SK-N-SH treated with all-trans-retinoic acid at 6 μM for 48 hours (cell line): ENCODE data around the gene NRK.

Experiments used
- ATAC-seq: fragments of 200-7000 bp; cut with Tn5 transposase; 3 replicates; pipeline ENCODE4 v1.9.1; 2020; ENCODE audit warnings: mild to moderate bottlenecking, moderate library complexity
- ARNTL ChIP-seq: fragments of 450-650 bp; formaldehyde crosslinking; IDR thresholded peaks from 2 replicates; pipeline ENCODE4 v1.5.0; 2020; ENCODE audit warnings: low read depth, mild to moderate bottlenecking, moderate library complexity, borderline replicate concordance
- BACH2 ChIP-seq: fragments of 250-450 bp; sonication (Bioruptor Pico); IDR thresholded peaks from 2 replicates; pipeline ENCODE4 v1.9.0; 2021; ENCODE audit warnings: mild to moderate bottlenecking, borderline replicate concordance
- CSDC2 ChIP-seq: fragments of 250-450 bp; sonication (Bioruptor Pico); IDR thresholded peaks from 2 replicates; pipeline ENCODE4 v1.5.0; 2020; ENCODE audit warnings: mild to moderate bottlenecking, moderate library complexity
- CSRNP3 ChIP-seq: fragments of 250-450 bp; sonication (Bioruptor Pico); IDR thresholded peaks from 2 replicates; pipeline ENCODE4 v1.5.1; 2021; ENCODE audit warnings: mild to moderate bottlenecking, moderate library complexity
- ESRRG ChIP-seq: fragments of 250-450 bp; sonication (Bioruptor Pico); IDR thresholded peaks from 2 replicates; pipeline ENCODE4 v1.6.1; 2021; ENCODE audit warnings: mild to moderate bottlenecking
- GLIS3 ChIP-seq: fragments of 250-450 bp; sonication (Bioruptor Pico); IDR thresholded peaks from 2 replicates; pipeline ENCODE4 v1.5.0; 2020; ENCODE audit warnings: mild to moderate bottlenecking, moderate library complexity
- OSR1 ChIP-seq: fragments of 250-450 bp; sonication (Bioruptor Pico); IDR thresholded peaks from 2 replicates; pipeline ENCODE4 v1.8.0; 2022; ENCODE audit warnings: moderate library complexity, mild to moderate bottlenecking, inconsistent platforms
- PATZ1 ChIP-seq: fragments of 250-450 bp; sonication (Bioruptor Pico); IDR thresholded peaks from 2 replicates; pipeline ENCODE4 v1.8.0; 2020; ENCODE audit warnings: mild to moderate bottlenecking, moderate library complexity, borderline replicate concordance
- PPARA ChIP-seq: fragments of 250-450 bp; sonication (Bioruptor Pico); IDR thresholded peaks from 2 replicates; pipeline ENCODE4 v1.5.0; 2020; ENCODE audit warnings: mild to moderate bottlenecking, borderline replicate concordance
- RARB ChIP-seq: fragments of 250-450 bp; sonication (Bioruptor Pico); IDR thresholded peaks from 2 replicates; pipeline ENCODE4 v1.8.0; 2021; ENCODE audit warnings: mild to moderate bottlenecking, moderate library complexity
- SNAI2 ChIP-seq: fragments of 250-450 bp; sonication (Bioruptor Pico); IDR thresholded peaks from 2 replicates; pipeline ENCODE4 v1.5.0; 2020; ENCODE audit warnings: mild to moderate bottlenecking, moderate library complexity
- TCF4 ChIP-seq: fragments of 250-450 bp; sonication (Bioruptor Pico); IDR thresholded peaks from 2 replicates; pipeline ENCODE4 v1.8.0; 2021; ENCODE audit warnings: mild to moderate bottlenecking, moderate library complexity, borderline replicate concordance
- TOX ChIP-seq: fragments of 250-450 bp; sonication (Bioruptor Pico); IDR thresholded peaks from 2 replicates; pipeline ENCODE4 v1.8.0; 2021; ENCODE audit warnings: mild to moderate bottlenecking, moderate library complexity, borderline replicate concordance
- ZC3H10 ChIP-seq: fragments of 250-450 bp; sonication (Bioruptor Pico); IDR thresholded peaks from 2 replicates; pipeline ENCODE4 v1.5.1; 2021; ENCODE audit warnings: mild to moderate bottlenecking, moderate library complexity
- ZFP3 ChIP-seq: fragments of 250-450 bp; sonication (Bioruptor Pico); IDR thresholded peaks from 2 replicates; pipeline ENCODE4 v1.5.0; 2020; ENCODE audit warnings: mild to moderate bottlenecking, moderate library complexity
- ZFP30 ChIP-seq: fragments of 450-650 bp; formaldehyde crosslinking; IDR thresholded peaks from 2 replicates; pipeline ENCODE4 v1.5.0; 2022; ENCODE audit warnings: mild to moderate bottlenecking, moderate library complexity
- ZNF565 ChIP-seq: fragments of 450-650 bp; formaldehyde crosslinking; conservative IDR thresholded peaks from 2 replicates; pipeline ENCODE4 v1.5.0; 2020; ENCODE audit warnings: low read depth, mild to moderate bottlenecking, moderate library complexity
- ZNF70 ChIP-seq: fragments of 450-650 bp; formaldehyde crosslinking; IDR thresholded peaks from 2 replicates; pipeline ENCODE4 v1.5.0; 2020; ENCODE audit warnings: mild to moderate bottlenecking, moderate library complexity
- ZNF8 ChIP-seq: fragments of 450-650 bp; formaldehyde crosslinking; IDR thresholded peaks from 2 replicates; pipeline ENCODE4 v1.5.0; 2020; ENCODE audit warnings: mild to moderate bottlenecking, moderate library complexity
- TF ChIP-seq, protein P1 (sequence below): fragments of 250-450 bp; sonication (Bioruptor Pico); IDR thresholded peaks from 2 replicates; pipeline ENCODE4 v1.8.0; 2021; ENCODE audit warnings: low read depth, mild to moderate bottlenecking, moderate library complexity, borderline replicate concordance
- TF ChIP-seq, protein P2 (sequence below): fragments of 250-450 bp; sonication (Bioruptor Pico); IDR thresholded peaks from 2 replicates; pipeline ENCODE4 v1.5.0; 2020; ENCODE audit warnings: mild to moderate bottlenecking, moderate library complexity
- TF ChIP-seq, protein P3 (sequence below): fragments of 250-450 bp; sonication (Bioruptor Pico); IDR thresholded peaks from 2 replicates; pipeline ENCODE4 v1.5.1; 2020; ENCODE audit warnings: low read depth, mild to moderate bottlenecking, moderate library complexity

NRK gene

DNA sequence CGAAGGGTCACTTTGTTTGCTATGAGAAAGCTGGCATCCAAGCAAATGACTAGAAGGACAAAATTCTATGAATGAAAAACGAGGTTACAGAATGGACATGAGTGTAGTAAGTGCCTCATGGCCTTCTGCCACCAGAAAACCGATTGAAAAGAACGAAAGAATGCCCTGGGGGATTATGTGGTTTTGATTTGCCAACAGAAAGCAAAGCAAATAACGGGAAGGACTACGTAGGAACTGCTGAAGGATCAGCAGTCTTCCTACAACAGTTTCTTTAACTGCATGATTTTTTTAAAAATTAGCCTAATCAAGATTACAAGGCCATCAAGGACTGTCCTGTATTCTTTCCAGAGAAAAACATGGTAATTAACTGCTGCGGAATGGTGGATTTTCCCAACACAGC is 50.6 kb downstream of the NRK start:
- ATAC-seq, result no peak
- TF ChIP-seq PPARA (CRISPR knock-in tag) (no peak), OSR1 (CRISPR knock-in tag) (no peak), TOX (no peak), SNAI2 (CRISPR knock-in tag) (no peak)

GRCh38 chrX:105874790-105875189 is 52.5 kb downstream of the NRK start:
- TF ChIP-seq BACH2 (CRISPR knock-in tag), result no peak
- no peak for TF ChIP-seq RARB (CRISPR knock-in tag)
- TF ChIP-seq, protein P1, sequence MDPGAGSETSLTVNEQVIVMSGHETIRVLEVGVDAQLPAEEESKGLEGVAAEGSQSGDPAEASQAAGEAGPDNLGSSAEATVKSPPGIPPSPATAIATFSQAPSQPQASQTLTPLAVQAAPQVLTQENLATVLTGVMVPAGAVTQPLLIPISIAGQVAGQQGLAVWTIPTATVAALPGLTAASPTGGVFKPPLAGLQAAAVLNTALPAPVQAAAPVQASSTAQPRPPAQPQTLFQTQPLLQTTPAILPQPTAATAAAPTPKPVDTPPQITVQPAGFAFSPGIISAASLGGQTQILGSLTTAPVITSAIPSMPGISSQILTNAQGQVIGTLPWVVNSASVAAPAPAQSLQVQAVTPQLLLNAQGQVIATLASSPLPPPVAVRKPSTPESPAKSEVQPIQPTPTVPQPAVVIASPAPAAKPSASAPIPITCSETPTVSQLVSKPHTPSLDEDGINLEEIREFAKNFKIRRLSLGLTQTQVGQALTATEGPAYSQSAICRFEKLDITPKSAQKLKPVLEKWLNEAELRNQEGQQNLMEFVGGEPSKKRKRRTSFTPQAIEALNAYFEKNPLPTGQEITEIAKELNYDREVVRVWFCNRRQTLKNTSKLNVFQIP (CRISPR knock-in tag), result no peak
- no peak for TF ChIP-seq OSR1 (CRISPR knock-in tag)
- TF ChIP-seq ESRRG (CRISPR knock-in tag), result no peak
- no peak for TF ChIP-seq TCF4
- no peak for TF ChIP-seq CSRNP3 (CRISPR knock-in tag)
- TF ChIP-seq ZC3H10 (CRISPR knock-in tag), result no peak
- TF ChIP-seq TOX, result no peak
- no peak for TF ChIP-seq GLIS3
- TF ChIP-seq ZNF8, result no peak
- no peak for TF ChIP-seq PPARA (CRISPR knock-in tag)
- no peak for TF ChIP-seq PATZ1 (CRISPR knock-in tag)
- TF ChIP-seq ARNTL (CRISPR knock-in tag), result no peak
- TF ChIP-seq ZFP3 (CRISPR knock-in tag), result no peak
- TF ChIP-seq CSDC2, result no peak
- TF ChIP-seq, protein P2, sequence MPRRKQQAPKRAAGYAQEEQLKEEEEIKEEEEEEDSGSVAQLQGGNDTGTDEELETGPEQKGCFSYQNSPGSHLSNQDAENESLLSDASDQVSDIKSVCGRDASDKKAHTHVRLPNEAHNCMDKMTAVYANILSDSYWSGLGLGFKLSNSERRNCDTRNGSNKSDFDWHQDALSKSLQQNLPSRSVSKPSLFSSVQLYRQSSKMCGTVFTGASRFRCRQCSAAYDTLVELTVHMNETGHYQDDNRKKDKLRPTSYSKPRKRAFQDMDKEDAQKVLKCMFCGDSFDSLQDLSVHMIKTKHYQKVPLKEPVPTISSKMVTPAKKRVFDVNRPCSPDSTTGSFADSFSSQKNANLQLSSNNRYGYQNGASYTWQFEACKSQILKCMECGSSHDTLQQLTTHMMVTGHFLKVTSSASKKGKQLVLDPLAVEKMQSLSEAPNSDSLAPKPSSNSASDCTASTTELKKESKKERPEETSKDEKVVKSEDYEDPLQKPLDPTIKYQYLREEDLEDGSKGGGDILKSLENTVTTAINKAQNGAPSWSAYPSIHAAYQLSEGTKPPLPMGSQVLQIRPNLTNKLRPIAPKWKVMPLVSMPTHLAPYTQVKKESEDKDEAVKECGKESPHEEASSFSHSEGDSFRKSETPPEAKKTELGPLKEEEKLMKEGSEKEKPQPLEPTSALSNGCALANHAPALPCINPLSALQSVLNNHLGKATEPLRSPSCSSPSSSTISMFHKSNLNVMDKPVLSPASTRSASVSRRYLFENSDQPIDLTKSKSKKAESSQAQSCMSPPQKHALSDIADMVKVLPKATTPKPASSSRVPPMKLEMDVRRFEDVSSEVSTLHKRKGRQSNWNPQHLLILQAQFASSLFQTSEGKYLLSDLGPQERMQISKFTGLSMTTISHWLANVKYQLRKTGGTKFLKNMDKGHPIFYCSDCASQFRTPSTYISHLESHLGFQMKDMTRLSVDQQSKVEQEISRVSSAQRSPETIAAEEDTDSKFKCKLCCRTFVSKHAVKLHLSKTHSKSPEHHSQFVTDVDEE (CRISPR knock-in tag), result no peak
- ATAC-seq, result no peak

GRCh38 chrX:105876658-105877057 is 54.3 kb downstream of the NRK start:
- ATAC-seq, result peak; percentile 55; the same call in 1 of the 3 replicates
- TF ChIP-seq ZNF565, result no peak
- TF ChIP-seq ZC3H10 (CRISPR knock-in tag), result no peak
- TF ChIP-seq, protein P3, sequence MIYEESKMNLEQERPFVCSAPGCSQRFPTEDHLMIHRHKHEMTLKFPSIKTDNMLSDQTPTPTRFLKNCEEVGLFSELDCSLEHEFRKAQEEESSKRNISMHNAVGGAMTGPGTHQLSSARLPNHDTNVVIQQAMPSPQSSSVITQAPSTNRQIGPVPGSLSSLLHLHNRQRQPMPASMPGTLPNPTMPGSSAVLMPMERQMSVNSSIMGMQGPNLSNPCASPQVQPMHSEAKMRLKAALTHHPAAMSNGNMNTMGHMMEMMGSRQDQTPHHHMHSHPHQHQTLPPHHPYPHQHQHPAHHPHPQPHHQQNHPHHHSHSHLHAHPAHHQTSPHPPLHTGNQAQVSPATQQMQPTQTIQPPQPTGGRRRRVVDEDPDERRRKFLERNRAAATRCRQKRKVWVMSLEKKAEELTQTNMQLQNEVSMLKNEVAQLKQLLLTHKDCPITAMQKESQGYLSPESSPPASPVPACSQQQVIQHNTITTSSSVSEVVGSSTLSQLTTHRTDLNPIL (CRISPR knock-in tag), result no peak
- TF ChIP-seq ZFP30 (CRISPR knock-in tag), result no peak
- TF ChIP-seq RARB (CRISPR knock-in tag), result no peak
- no peak for TF ChIP-seq ARNTL (CRISPR knock-in tag)
- no peak for TF ChIP-seq OSR1 (CRISPR knock-in tag)
- no peak for TF ChIP-seq ZNF70
- TF ChIP-seq PATZ1 (CRISPR knock-in tag), result no peak
- no peak for TF ChIP-seq CSRNP3 (CRISPR knock-in tag)
- TF ChIP-seq ESRRG (CRISPR knock-in tag), result no peak
- TF ChIP-seq, protein P2 (CRISPR knock-in tag), result no peak
- TF ChIP-seq, all 23 proteins: peak for 0
